Measurements from ENCODE around the gene NUCB1. TPM values are rescaled to one million over a fixed set of nuclear protein-coding genes. Genes with fewer than 3 reads are reported as not detected.
A peak's percentile ranks its signal among the peaks of the same experiment; 100 is the strongest.

NUCB1 gene
- total RNA-seq, 1 donor from 2014 or later, result 160 TPM

DNA sequence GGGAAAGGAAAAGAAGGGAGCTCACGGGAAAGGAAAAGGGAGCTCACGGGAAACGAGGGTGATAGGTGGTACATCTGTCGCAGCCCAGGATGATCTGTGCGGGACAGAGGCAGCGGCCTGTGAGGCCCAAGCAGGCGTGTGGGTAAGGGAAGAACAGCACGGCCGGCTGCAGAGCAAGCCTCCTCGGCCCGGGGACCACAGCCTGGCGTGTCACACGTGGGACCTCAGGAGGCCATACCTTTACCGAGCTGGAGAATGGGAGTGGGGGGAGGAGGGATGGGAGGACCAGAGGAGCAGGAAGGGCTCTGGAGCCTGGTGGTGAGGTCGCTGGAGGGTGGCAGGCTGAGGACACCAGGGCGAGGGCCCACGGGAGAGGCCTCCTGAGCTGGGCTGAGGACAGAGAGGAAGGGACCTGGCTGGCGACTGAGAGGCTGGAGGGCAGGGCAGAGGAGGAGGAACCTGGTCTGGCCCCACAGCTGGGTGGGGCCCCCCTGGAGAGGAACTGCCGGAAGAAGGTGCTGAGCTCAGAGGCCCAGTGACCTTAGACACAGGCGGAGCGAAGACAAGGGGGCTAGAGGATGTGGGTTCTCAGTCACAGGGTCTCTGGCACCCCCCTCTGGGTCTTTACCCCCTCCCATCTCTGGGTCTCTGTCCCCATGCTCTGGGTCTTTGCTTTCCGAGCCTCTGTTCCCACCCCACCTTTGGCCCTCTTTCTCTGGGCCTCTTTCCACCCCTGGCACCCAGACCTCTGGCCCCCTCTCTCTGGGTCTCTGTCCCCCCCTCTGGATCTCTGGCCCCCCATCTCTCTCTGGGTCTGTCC, 62.1 kb downstream of the NUCB1 start:
- DNase-seq (ENCODE audit: low read depth in 2 of 2), result peak in 1 of 2 donors; percentile 41

GRCh38 chr19:48962849-48963165, 62.7 kb downstream of the NUCB1 start:
- DNase-seq (ENCODE audit: low read depth in 2 of 2), result no peak

GRCh38 chr19:48963371-48964204, 63.5 kb downstream of the NUCB1 start:
- DNase-seq (ENCODE audit: low read depth in 2 of 2), result peak; percentile 67 to 73

DNA sequence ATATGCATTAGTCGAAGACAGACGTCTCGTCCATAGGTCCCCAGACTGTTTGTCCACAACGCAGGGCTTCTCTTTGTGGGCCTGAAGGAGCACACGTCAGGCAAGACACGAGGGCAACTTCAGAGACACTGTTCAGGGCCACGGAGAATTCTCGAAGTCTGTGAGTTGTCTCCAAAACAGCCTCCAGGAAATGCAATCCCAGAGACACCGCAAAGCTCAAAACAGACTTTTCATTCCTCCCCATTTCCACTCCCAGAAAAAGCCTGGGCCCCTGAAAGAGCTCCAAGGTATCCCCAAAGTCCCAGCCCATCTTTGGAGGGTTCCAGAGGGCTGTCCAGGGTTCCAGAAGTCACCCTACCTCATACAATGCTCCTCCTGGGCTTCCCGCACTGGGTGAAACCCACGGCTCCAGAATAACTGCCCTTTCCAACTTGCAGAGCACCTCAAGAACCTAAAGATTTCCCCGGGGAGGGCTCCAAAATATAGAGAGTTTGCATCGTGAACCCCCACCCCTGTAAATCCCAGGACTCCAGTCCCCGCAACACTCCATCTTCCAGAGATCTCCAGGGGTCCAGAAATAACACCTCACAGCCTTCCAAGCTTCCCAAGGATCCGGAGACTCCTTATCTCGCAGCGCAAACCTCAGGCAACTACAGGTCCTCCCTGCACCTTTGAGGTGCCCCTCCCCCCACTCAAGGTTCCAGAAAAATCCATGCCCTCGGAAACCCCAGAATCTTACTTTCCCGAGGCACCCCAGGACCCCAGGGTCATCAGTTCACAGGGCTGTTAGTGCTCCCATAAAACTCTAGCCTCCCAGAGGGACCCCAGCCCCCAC, 64.3 kb downstream of the NUCB1 start:
- DNase-seq (ENCODE audit: low read depth in 2 of 2), result peak in 1 of 2 donors; percentile 50

- DNase-seq (ENCODE audit: low read depth in 2 of 2), result peak; percentile 96 to 99
These were observed 65.1 kb downstream of the NUCB1 start, which contains the start of gene FTL for GRCh38 chr19:48965040-48965805. TSS of gene FTL (plus strand) at chr19:48965309. CDS start at chr19:48965508, 199 bp downstream.

DNA sequence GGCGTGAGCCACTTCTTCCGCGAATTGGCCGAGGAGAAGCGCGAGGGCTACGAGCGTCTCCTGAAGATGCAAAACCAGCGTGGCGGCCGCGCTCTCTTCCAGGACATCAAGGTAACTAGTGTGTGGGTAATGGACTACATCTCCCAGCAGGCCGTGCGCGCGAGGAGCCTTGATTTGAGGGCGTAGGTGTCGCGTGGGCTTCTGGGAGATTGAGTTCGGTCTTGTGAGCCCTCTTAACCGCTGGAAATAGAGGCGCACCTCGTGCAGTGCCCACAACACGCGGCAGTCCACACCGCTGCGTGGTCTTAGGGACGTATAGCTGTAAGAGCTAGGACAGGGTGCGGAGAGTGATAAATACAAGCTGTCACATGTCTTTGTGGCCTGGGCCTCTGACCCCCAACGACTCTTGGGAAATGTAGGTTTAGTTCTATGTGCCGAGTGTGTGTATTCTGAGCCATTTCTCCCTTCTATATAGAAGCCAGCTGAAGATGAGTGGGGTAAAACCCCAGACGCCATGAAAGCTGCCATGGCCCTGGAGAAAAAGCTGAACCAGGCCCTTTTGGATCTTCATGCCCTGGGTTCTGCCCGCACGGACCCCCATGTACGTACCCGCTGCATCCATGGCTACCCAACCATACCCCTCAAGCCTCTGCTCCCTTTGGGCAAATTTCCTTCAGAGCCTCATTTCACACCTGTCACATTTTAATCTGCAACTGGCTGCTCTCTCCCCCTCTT, 65.9 kb downstream of the NUCB1 start:
- peak; percentile 86 to 89 for DNase-seq (ENCODE audit: low read depth in 2 of 2)

DNA sequence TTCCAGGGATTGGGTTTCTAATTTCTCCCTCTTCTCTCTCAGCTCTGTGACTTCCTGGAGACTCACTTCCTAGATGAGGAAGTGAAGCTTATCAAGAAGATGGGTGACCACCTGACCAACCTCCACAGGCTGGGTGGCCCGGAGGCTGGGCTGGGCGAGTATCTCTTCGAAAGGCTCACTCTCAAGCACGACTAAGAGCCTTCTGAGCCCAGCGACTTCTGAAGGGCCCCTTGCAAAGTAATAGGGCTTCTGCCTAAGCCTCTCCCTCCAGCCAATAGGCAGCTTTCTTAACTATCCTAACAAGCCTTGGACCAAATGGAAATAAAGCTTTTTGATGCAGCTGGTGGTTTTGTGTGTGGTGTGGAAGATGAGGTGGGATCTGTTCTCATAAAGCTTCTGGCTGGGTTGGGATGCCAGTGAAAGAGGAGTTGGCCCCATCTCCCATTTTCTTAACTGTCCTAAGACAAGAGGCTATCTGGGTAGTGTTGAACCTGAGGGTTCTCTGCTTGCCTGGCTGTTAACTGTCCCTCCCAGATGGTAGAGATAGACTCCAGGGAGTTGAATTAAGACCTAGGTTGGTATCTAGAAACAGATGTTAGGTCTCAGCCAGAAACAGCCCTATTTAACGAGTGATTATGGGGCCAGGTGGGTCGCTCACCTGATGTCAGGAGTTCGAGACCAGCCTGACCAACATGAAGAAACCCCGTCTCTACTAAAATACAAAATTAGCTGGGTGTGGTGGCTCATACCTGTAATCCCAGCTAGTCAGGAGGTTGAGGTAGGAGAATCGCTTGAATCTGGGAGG, 66.6 kb downstream of the NUCB1 start:
- no peak for DNase-seq (ENCODE audit: low read depth in 2 of 2)

DNA sequence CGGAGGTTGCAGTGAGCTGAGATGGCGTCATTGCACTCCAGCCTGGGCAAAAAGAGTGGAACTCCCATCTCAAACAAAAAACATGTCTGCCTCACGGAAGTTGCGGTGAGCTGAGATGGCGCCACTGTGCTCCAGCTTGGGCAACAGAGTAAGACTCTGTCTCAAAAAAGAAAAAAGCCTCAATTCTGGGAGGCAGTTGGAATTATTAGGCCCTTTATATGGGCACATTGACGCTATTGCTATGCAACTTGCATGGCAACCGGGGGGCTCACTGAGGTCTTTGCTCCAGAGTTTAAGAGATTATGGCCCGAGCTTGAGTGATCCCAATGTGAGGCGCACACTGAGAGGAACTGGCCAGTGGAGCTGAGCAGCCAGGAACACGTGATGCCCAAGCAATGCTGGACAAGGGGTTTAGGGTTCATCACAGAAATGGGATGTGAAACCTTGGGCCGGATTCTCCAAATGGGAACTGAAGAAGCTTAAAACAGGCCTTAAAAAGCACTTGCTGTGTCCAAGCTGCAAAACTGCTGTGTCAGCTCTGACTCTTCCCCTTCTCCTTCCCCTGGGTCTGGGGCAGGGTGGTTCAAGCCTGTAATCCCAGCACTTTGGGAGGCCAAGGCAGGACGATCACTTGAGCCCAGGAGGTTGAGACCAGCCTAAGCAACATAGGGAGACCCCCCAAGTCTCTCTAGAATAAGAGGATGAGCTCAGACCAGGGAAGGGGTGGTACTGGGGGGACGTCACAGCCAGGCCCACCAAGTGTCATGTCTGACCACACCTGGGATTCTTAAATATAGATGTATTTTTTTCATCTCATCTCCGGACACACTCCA, 67.5 kb downstream of the NUCB1 start:
- peak in 1 of 2 donors; percentile 38 for DNase-seq (ENCODE audit: low read depth in 2 of 2)

DNA sequence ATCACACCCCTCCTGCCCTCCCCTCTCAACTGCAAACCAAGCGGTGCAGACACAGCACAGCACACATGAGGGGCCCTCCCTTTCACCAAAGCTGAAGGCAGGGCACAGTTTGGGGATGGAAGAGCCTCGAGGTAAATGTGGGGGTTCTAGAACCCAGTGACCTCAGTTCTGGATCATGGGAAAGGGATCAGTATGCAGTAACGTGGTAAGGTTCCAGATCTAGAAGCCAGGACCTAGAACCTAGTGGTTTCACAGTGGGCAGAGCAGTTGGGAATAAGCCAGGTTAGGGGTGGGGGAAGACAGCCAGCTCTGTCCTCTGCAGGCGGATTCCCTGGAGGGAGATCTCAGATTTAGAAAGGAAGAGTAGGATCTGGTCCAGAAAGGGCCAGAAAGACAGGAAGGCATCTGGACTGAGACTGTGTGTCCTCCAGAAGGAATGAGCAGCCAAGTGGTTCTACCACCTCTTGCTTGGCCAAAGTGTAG, 68.1 kb downstream of the NUCB1 start:
- no peak for DNase-seq (ENCODE audit: low read depth in 2 of 2)

GRCh38 chr19:48968813-48969218, 68.7 kb downstream of the NUCB1 start:
- DNase-seq (ENCODE audit: low read depth in 2 of 2), result no peak

DNA sequence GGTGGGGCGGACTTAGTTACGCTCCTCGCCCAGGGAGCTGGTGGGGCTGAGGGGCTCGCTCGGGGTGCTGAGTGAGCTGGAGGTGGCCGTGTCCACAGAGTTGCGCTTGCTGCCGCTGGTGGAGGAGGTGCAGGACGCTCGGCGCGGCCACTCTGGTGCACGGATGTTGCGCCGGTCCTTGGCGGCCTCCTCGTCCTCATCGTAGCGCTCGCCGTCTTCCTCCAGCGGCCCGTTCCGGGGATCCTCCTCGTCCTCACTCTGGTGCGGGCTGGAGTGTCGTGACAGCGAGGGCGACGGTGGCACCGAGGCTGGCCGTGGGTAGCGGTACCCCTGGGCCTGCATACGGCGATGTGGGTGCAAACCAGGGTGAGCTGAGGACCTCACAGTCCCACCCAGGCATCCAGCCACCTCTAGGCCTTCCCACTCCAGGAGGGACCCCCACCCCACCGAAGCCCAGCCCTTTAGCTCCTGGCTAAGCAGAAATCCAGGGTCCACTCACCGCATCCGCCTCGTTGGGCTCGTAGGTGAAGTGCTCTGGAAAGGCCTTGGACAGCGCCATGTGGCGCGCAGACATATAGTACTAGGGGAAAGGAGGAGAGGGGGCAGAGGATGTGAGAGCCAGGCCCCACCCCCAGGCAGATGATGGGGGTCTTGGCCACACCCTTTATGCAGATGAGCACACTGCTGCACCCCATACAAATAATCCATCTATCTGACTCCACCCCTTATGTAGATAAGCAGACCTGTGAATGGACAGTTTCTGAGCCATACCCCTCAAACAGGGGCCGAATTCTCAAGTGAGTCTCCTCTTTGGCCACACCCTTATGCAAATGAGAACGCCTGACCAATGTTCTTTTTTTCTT, 69.4 kb downstream of the NUCB1 start:
- peak in 1 of 2 donors; percentile 43 for DNase-seq (ENCODE audit: low read depth in 2 of 2)

GRCh38 chr19:48970139-48970766, 70.1 kb downstream of the NUCB1 start:
- no peak for DNase-seq (ENCODE audit: low read depth in 2 of 2)

- peak; percentile 83 to 84 for DNase-seq (ENCODE audit: low read depth in 2 of 2)
These were observed 70.8 kb downstream of the NUCB1 start for GRCh38 chr19:48970923-48971395.
